ENCODE measurements around the gene ATP7B. TPM values are rescaled to one million over a fixed set of nuclear protein-coding genes. Genes with fewer than 3 reads are reported as not detected.
"Not testable (repeated sequence)": the region's sequence is repeated elsewhere in the genome, so short reads cannot be mapped to it uniquely, and the experiment has no call there.

ATP7B gene
- polyA plus RNA-seq (2014; cell fraction: cytosol; rRNA removed): 5.3 and 5.4 TPM in 2 replicates
- 10.1 and 12.9 TPM in 2 replicates for polyA plus RNA-seq (2014; cell fraction: nucleus; rRNA removed)

GRCh38 chr13:52010890-52011631 lies at the start of gene ATP7B:
TSS of gene ATP7B (minus strand) at chr13:52011450. CDS start at chr13:52011337, 113 bp downstream.
- DNase-seq (ENCODE audit: low spot score): peak; percentile 43

DNA sequence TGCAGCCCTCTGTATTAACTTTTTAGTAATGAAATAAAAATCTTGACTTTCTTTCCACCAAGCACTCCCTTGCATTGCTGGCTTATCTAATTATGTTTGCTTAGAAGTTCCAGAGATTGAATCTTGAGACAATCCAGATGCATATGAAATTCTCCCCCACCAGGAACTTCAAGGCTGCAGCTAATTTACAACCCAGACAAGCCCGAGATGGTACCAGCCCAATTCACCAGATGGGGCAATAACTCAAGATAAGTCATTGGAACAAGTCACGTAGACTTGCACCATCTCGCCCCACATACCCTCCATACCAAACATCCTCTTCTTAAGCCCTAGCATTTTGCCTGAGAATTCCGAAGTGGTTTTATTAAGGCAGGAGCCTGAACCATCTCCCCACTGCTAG lies 42.2 kb upstream of the ATP7B start:
- peak; percentile 96 for DNase-seq (ENCODE audit: low spot score)

DNA sequence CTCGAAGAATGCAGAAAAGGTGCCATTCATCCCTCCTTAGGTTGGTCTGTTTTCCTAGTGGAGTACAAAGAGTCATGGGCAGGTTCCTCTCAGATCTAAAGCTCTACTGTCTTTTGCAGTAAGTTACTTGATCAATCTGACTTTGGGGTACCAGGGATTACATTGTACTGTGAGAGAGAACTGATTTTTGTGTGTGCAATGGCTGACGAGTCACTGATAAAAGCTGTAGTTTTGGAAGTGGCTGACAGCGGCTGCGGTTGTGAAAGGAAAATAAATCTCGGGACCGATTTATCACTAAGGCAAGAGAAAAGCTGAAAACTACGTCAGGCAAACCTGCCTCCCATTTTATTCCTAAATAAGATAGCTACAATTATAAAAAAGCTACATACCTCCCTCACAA lies 40.1 kb upstream of the ATP7B start:
- no peak for DNase-seq (ENCODE audit: low spot score)

- no peak for DNase-seq (ENCODE audit: low spot score)
Measured at GRCh38 chr13:52048516-52048915, 37.3 kb upstream of the ATP7B start.

GRCh38 chr13:52047463-52047862 lies 36.2 kb upstream of the ATP7B start:
- DNase-seq (ENCODE audit: low spot score): no peak

DNA sequence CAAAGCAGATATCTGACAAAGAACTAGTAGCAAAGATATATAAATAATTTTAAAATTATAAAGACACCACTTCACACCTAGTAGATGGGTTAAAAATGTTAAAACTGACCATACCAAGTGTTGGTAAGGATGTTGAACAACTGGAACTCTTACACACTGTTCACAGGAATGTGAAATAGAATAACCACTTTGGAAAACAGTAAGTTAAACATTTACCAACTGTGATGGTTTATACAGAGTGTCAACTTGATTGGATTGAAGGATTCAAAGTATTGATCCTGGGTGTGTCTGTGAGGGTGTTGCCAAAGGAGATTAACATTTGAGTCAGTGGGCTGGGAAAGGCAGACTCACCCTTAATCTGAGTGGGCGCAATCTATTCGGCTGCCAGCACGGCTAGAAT lies 32.4 kb upstream of the ATP7B start:
- DNase-seq (ENCODE audit: low spot score): no peak

DNA sequence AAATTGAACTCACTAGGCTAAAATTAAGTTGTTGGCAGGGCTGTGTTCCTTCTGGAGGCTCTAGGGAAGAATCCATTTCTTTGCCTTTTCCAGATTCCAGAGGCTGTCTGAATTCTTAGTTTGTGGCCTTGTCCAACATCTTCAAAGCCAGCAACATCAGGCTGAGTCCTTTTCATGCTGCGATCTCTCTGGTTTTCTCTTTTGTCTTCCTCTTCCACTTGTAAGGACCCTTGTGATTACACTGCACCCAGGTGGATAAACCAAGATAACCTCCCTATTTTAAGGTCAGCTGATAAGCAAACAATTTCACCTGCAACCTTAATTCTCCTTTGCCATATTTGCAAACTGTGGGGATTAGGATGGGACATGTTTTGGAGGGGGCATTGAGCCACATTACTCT lies 24.8 kb upstream of the ATP7B start:
- DNase-seq (ENCODE audit: low spot score): no peak

DNA sequence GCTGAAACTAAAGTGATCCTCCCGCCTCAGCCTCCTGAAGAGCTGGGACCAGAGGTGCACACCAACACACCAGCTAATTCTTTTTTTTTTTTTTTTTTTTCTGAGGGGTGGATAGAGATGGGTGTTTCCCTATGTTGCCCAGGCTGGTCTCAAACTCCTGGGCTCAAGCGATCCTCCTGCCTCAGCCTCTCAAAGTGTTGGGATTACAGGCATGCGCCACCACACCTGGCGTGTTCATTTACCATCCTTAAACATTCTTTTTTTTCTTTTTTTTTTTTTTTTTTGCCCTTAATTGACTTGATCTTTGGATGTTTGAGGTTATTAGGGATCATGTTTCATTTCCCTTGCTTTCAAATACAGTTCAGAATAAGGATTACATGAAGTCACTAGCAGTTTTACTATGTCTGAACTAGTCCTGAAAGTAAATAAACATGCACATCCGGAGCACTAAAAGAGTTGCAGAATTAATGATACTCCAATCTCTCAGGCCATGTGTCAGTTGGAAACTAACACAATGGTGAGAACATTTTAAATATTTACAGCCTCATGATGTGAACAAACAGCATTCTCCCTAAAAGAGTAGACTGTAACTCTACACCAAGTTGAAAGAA lies 23.5 kb upstream of the ATP7B start:
- DNase-seq (ENCODE audit: low spot score): no peak

- no peak for DNase-seq (ENCODE audit: low spot score)
Measured at GRCh38 chr13:52033039-52033438, 21.8 kb upstream of the ATP7B start.

DNA sequence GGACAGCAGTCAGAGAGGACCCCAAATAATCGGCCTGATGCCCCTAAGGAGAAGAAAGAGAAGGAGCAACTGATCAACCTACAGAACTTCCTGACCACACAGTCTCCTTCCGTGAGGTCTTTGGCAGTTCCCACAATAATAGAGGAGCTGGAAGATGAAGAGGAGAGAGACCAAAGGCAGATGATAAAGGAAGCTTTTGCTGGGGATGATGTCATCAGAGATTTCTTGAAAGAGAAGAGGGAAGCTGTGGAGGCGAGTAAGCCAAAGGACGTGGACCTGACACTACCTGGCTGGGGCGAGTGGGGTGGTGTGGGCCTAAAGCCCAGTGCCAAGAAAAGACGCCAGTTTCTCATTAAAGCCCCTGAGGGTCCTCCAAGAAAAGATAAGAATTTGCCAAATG lies 19.2 kb upstream of the ATP7B start:
- not testable (repeated sequence) for DNase-seq (ENCODE audit: low spot score)

DNA sequence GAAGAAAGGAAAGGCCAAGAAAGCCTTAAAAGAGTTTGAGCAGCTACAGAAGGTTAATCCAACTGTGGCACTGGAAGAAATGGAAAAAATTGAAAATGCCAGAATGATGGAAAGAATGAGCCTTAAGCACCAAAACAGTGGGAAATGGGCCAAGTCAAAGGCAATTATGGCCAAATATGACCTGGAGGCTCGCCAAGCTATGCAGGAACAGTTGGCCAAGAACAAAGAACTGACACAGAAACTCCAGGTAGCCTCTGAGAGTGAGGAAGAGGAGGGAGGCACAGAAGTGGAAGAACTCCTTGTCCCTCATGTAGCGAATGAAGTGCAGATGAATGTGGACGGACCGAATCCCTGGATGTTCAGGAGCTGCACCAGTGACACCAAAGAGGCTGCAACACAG lies 18.3 kb upstream of the ATP7B start:
- no peak for DNase-seq (ENCODE audit: low spot score)

DNA sequence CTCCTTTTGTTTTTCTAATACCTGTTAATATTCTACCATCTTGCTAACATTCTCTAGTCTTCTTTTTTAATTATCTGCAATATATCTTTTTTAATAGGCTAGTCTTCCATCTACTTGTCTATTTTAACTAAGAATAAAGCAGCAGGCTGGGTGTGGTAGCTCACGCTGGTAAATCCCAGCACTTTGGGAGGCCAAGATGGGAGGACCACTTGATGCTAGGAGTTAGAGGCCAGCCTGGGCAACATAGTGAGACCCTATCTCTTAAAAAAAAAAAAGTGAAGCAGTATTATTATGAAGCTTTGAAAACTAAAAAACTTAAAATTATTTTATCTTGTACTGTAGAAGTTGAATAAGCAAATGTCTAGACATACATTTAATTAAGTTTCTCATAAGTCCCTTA lies 16.6 kb upstream of the ATP7B start:
- no peak for DNase-seq (ENCODE audit: low spot score)

- DNase-seq (ENCODE audit: low spot score): no peak
Measured at GRCh38 chr13:52026246-52026626, 15.0 kb upstream of the ATP7B start.

GRCh38 chr13:52025475-52026245 lies 14.4 kb upstream of the ATP7B start:
- no peak for DNase-seq (ENCODE audit: low spot score)

GRCh38 chr13:52024481-52024880 lies 13.2 kb upstream of the ATP7B start, which contains the start of gene UTP14C:
TSS of gene UTP14C (plus strand) at chr13:52024691. CDS start at chr13:52028805, 4,114 bp downstream.
- DNase-seq (ENCODE audit: low spot score): no peak

DNA sequence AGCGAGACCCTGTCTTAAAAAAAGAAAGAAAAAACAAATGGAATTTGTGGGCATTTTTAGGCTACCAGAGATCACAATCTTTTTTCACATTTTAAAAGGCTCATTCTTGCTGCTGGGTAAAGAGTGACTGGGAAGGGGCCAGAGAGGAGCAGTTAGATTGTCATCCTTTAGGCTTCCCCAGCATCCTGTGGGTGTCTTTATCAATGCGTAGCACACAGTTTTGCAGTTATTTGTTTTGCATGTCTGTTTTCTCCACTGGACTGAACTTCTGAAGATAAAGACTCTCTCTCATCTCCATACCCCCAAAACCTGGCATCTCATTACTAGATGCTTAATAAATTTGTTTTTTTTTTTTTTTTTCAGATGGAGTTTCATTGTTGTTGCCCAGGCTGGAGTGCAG lies 11.1 kb upstream of the ATP7B start:
- DNase-seq (ENCODE audit: low spot score): no peak

GRCh38 chr13:52020191-52020590 lies 8.9 kb upstream of the ATP7B start:
- DNase-seq (ENCODE audit: low spot score): no peak

DNA sequence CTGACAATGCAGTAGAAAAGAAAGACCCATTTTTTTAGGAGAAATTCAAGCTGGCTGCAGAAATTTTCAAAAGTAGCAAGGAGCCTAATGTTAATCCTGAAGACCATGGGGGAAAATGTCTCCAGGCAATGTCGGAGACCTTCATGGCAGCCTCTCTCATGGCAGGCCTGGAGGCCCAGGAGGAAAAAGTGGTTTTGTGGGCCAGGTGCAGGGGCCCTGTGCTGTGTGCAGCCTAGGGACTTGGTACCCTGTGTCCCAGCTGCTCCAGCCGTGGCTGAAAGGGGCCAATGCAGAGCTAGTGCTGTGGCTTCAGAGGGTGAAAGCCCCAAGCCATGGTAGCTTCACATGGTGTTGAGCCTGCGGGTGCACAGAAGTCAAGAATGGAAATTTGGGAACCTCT lies 5.0 kb upstream of the ATP7B start:
- DNase-seq (ENCODE audit: low spot score): no peak

GRCh38 chr13:52012512-52012836 lies 1.2 kb upstream of the ATP7B start:
- no peak for DNase-seq (ENCODE audit: low spot score)

DNA sequence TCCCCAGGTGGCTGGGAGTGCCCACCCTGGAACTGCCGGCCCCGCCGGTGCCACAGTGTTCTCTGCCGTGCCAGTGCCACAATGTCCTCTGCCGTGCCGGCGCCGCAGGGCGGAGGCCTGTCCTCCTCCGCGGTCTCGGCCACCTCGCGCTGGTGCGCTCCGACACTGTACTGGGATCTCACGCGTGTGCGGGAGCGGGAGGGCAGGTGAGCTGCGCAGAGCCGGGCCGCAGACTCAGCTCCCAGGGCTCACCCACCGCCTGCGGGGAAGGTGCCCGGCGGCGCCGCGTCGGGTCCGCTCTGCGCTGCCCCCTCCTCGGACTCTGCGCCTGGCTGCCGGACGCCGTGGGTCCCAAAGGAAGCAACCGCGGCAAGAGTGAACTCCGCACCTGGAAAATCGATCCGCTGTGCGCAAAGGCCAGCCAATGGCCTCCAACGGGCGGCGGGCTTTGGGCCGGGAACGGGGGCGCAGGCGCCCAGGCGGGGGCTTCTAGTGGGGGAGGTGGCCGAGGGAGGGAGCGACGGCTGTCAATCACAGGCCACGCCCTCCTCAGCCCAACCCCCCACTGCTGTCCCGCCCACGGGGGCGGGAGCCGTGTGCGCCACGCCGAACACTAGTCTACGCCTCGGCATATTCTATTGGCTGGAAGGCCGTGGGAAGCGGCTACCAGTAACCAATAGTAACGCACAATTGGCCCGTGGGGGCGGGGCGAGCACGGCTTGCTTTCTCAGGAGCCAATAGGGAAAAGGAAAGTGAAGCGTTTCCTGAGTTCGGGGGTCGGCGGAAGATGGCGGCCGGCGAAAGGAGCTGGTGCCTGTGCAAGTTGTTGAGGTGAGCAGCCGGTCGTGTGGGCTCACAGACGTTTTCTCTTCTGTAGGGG lies 622 bp upstream of the ATP7B start, which contains the start of gene ALG11:
ALG11 (plus strand) TSS at position 767 of the 880 bp plus-strand sequence; CDS start at position 788, 21 bp downstream.
- peak; percentile 98 for DNase-seq (ENCODE audit: low spot score)

- DNase-seq (ENCODE audit: low spot score): no peak
Measured at GRCh38 chr13:52009946-52010345, 1.3 kb downstream of the ATP7B start.

Data from SK-N-DZ (cell line).